Raji (cell line): ENCODE measurements around the gene GGN.

Source experiments
- POLR2A ChIP-seq: IDR thresholded peaks from 2 replicates; pipeline ENCODE4 v1.6.1; 2011; ENCODE audit warnings: low read depth, low read length, control low read depth; ENCODE audit not compliant: insufficient read depth

The GGN gene, protein sequence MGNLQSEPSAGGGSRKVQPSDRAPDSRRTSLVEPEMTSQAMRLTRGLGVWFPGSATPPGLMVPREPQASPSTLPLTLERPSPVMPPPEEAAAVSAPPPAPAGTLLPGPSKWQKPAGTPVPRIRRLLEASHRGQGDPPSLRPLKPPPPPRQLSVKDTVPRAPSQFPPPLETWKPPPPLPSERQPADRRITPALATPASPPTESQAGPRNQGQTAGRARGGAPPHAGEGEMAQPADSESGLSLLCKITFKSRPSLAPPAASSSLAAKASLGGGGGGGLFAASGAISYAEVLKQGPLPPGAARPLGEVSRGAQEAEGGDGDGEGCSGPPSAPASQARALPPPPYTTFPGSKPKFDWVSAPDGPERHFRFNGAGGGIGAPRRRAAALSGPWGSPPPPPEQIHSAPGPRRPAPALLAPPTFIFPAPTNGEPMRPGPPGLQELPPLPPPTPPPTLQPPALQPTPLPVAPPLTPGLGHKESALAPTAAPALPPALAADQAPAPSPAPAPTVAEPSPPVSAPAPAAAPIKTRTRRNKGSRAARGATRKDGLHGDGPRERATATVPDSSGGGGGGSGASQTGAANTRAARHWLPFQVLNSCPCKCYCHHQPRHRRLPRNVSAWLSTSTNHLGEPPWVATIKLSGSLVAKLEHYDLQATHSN

DNA sequence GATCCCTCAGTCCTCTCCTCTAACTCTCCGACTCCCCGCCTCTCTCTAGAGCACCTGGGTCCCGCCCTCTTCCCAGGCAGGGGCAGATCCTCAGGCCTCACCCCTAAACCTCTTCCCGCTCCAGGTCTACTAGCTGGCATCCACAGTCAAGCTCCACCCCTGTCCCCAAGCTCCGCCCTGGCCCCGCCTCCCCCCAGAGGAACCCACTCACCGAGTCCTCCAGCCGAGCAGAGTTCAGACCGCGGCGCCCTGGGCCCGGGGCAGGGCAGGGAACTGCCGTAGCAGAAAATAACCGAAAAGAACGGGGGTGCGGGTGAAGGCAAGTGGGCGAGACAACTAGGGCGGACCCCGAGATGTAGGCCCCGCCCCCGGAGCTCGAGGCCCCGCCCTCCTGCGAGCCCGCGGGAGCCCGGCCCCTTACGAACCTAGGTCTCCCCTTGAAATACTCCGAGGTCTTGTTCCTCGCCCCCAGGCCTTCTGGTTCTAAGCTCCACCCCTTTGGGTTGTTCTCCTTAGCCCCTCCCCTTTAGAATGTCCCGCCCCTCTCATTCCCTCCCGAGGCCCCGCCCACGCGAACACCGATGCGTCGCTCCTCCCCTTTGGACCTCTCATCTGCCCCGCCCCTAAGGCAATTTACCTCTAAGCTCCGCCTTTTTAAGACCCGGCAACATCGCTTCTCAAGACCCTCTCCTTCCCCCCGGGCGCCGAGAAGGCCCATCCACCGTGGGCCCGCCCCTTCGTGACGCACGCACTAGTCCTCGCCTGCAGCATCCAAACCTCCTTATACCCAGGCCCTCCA is at the start of gene GGN:
Gene GGN (minus strand): TSS at position 485 of the 799 bp plus-strand sequence. CDS start 773 bp downstream, outside the sequence.
- TF ChIP-seq POLR2A: no peak

DNA sequence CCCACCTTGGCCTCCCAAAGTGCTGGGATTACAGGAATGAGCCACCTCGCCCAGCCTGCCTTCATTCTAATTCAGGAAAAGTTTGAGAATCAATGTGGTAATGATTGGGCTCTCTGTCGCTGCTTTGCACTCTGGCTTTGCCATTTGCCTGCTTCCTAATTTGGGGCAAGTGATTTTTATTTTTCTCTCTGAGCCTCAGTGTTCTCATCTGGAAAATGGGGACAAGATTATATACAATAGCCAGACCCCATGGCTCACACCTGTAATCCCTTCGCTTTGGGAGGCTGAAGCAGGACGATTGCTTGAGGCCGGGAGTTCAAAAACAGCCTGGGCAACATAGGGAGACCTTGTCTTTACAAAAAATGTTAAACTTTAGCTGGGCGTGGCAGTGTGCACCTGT is 49.5 kb upstream of the GGN start:
- TF ChIP-seq POLR2A: no peak

DNA sequence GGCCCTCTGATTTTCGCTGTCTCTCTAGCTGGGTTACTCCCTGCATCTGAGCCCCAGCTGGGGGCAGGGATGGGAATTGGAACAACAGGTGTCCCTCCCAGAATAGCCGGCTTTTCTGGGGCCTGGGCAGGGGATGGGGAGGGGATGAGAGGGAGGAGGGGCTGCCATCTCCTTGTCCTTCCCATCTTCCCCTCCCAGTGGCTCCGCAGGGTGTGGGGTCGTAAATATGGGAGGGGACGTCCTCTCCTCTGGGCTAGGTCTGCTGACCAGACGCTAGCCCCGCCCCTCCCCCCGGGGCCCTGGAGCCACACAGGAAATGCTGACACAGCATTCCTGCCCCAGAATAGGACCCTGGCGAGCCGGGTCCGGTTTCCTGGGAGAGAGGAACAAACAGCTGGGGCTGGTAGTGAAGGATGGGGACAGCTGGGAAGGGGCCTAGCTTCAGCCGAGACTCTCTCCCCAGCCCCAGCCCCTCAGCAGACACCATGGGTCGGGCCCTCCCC is 46.8 kb upstream of the GGN start:
- TF ChIP-seq POLR2A: no peak

DNA sequence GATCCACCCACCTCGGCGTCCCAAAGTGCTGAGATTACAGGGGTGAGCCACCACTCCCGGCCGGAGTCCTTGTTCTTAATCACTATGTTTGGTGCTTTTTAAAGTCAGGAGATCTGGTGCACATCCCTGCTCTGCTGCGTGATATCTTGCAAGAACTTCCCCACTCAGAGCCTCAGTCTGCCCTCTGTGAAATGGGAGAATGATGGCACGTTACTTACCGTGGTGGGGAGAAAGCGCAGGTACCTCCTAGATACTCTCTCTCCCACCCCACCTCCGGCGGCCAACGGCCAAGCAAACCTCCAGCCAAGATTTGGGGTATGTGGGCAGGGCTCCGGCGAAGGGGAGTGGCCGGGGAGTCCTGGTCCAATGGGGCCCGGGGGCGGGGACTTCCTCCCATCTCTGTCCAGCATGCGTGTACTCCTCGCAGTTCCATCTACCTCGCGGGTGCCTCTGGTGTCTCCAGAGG is 45.5 kb upstream of the GGN start, which contains the start of gene RYR1:
Gene RYR1 (plus strand): TSS at position 424 of the 466 bp plus-strand sequence. CDS start 139 bp downstream, outside the sequence.
- no peak for TF ChIP-seq POLR2A

- no peak for TF ChIP-seq POLR2A
Measured at GRCh38 chr19:38430931-38431330, 43.1 kb upstream of the GGN start.

GRCh38 chr19:38429811-38430156 is 42.0 kb upstream of the GGN start:
- TF ChIP-seq POLR2A: no peak

- TF ChIP-seq POLR2A: no peak
Measured at GRCh38 chr19:38429055-38429810, 41.4 kb upstream of the GGN start.

DNA sequence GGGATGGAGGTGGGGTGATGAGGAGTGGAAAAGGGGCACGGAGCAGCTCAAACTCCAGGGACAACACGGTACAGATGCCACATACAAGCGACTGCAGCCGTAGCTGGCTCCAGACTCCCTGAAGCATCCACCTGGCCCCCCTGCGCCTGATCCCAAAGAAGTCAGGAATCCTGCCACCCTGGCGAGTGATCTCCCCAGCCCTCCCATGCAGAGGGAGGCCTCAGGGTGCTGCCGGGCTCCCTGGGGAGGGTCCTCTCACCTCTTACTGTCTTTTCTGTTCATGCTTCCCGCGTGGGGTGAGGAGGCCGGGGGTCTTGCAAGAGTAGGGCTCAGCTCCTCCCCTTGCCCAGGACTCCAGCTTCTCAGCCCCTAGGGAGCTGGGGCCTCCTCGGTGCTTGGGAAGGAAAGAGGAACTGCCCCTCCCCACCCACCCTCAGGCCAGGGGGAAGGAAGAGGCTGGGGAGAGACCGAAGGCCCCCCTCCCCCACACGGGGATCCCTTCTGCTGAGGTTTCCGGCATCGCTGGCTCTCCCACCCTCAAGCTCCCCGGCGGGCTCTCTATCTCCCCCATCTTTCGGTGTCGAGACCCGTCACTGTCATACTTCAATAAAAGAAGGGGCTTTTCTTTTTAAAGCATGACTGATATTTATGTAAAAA is 38.1 kb upstream of the GGN start, which contains the start of gene RASGRP4:
Gene RASGRP4 (minus strand): TSS at position 410 of the 657 bp plus-strand sequence. CDS start 128 bp downstream, at position 282.
- TF ChIP-seq POLR2A: no peak

DNA sequence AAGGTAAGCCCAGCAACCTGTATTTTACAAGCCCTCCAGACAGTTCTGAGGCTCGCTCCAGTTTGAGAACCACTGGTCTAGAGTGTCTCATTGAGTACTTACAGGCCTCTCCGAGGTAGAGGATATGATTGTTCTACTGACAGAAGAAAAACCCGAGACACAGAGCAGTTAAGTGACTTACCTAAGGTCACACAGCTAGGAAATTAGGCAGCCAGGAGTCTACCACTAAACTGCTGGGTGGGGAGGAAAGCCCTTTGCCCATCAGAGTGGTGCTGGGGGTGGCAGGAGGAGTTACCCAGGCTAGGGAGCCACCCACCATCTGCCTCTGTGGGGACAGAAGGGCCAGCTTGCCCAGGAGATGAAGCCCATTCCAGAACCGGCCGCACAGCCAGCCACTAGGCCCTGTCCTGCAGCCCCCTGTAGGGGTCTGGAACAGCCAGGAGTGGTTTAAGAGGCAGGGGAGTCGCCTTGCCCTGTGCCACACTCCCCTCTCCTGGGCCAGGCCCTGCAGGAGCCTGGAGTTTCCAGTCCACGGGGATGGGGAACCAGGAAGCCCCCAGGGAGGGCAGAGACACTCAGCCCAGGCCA is 37.5 kb upstream of the GGN start:
- TF ChIP-seq POLR2A: no peak

GRCh38 chr19:38424272-38424671 is 36.4 kb upstream of the GGN start:
- no peak for TF ChIP-seq POLR2A

GRCh38 chr19:38422438-38422837 is 34.6 kb upstream of the GGN start:
- TF ChIP-seq POLR2A: no peak

DNA sequence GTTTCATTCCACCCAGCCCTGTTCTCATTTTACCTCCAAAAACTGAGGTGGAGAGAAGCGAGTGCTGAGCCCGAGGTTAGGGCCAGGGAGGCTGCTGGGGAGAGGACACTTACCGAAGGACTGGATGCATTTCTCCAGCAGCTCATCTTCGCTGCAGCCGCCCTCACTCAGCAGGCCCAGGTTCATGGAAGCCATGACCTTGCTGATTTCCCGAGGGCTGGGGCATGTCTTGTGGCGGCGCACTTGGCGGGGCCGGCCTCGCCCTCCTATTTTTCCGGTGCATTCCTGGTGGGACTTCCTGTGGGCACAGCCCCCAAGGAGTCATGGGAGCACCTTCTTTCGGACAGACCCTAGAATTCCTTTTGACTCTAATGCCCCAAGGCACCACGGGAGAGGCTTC is 34.0 kb upstream of the GGN start:
- TF ChIP-seq POLR2A: no peak

- no peak for TF ChIP-seq POLR2A
Measured at GRCh38 chr19:38420935-38421334, 33.1 kb upstream of the GGN start.
